T-helper 2 cell treated with Interferon-gamma antibody and Interleukin-4, amounts not matched to agents 5 μg/mL and 100 μg/mL, for 36 hours (primary cell): ENCODE results near the gene GNS.
A peak's percentile ranks its signal among the peaks of the same experiment; 100 is the strongest.

ENCODE experiments used
- DNase-seq: peaks from one replicate; pipeline ENCODE4 v3.0.0; 2021; ENCODE audit warnings: low spot score
- H3K27ac Mint-ChIP-seq: one replicate; pipeline ENCODE4 v1.8.0; 2021; ENCODE audit warnings: mild to moderate bottlenecking, mixed read lengths
- H3K27me3 Mint-ChIP-seq: one replicate; pipeline ENCODE4 v1.8.0; 2021; ENCODE audit warnings: low read depth, mixed read lengths
- H3K36me3 Mint-ChIP-seq: one replicate; pipeline ENCODE4 v1.8.0; 2021; ENCODE audit warnings: low read depth, mixed read lengths
- H3K4me1 Mint-ChIP-seq: one replicate; pipeline ENCODE4 v1.8.0; 2021; ENCODE audit warnings: low read depth, mixed read lengths
- H3K4me3 Mint-ChIP-seq: one replicate; pipeline ENCODE4 v1.8.0; 2022; ENCODE audit warnings: mild to moderate bottlenecking, moderate library complexity, mixed read lengths
- H3K9me3 Mint-ChIP-seq: one replicate; pipeline ENCODE4 v1.8.0; 2021; ENCODE audit warnings: mixed read lengths

GNS gene

DNA sequence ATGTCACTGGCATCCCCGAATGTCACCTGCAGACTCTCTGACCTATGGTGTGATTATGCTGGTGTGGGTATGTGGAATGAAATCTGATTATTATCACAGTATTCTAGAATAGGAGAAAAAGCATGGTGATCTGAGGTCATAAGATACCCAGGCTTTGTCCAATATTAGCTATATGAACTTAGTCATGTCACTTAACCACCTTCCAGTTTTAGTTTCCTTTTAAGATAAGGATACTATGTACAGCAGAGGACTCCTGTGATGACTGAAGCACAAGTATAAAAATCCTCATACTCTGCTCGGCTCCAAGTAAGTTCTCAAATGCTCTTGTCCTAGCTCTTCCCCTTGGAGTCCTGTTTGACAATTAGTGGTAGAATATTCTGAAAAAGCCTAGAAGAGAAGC, 2.8 kb downstream of the GNS start:
- DNase-seq = no peak
- H3K4me1 Mint-ChIP-seq = peaks cover 48% of the 10 kb centered on the region
- peak overlapping the region; percentile 58 for H3K27ac Mint-ChIP-seq
- H3K27me3 Mint-ChIP-seq = no peaks in the 10 kb centered on the region
- no peaks in the 10 kb centered on the region for H3K9me3 Mint-ChIP-seq
- peaks cover 27% of the 10 kb centered on the region for H3K36me3 Mint-ChIP-seq
- H3K4me3 Mint-ChIP-seq = peak overlapping the region; percentile 35

GRCh38 chr12:64753427-64753826, 5.8 kb downstream of the GNS start:
- peaks cover 40% of the 10 kb centered on the region for H3K4me1 Mint-ChIP-seq
- peaks cover 45% of the 10 kb centered on the region for H3K36me3 Mint-ChIP-seq
- DNase-seq = no peak
- peak overlapping the region; percentile 55 for H3K4me3 Mint-ChIP-seq
- H3K27me3 Mint-ChIP-seq = no peaks in the 10 kb centered on the region
- no peaks in the 10 kb centered on the region for H3K9me3 Mint-ChIP-seq
- H3K27ac Mint-ChIP-seq = peak overlapping the region; percentile 77

DNA sequence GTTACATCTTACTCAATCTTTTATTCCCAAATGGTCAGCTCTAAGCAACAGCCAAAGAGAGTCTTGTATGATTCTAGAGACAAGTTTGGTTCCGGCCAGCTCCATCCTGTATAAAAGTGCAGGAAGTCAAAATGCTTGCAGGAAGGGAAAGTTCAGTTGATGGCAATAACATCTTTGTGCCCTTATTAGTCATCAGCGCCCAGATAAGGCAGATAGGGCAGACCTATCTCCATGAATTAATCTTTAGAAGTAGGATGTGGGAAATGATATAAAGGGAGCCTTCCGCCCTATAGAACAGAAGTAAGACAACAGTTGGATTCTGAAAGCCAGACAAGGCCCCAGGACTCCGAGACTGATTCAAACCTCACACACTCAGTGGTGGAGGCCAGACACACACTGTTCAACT, 6.4 kb downstream of the GNS start:
- H3K9me3 Mint-ChIP-seq = no peaks in the 10 kb centered on the region
- peak overlapping the region; percentile 77 for H3K27ac Mint-ChIP-seq
- no peaks in the 10 kb centered on the region for H3K27me3 Mint-ChIP-seq
- H3K36me3 Mint-ChIP-seq = peaks cover 49% of the 10 kb centered on the region
- H3K4me3 Mint-ChIP-seq = peak overlapping the region; percentile 55
- peak; percentile 35 for DNase-seq
- peaks cover 37% of the 10 kb centered on the region for H3K4me1 Mint-ChIP-seq

DNA sequence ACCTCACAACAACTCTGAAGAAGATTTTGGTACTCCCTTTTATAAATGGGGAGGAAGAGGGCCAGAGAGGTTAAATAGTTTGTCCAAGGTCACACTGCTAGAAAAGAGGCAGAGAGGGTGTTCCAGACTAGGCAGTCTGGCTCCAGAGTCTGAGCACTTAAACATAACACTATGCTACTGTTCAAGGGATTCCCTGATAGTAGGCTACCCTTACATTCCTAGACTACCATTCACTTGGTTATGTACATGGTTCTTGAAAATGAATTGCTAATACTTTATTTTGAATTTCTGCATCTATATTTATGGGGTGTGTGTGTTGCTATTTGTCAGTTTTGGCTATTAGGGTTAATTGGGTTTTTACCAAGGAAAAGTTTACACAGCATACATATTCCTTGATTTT, 7.2 kb downstream of the GNS start:
- Mint-ChIP-seq H3K9me3 (no peaks in the 10 kb centered on the region), H3K4me1 (peaks cover 32% of the 10 kb centered on the region), H3K36me3 (peaks cover 54% of the 10 kb centered on the region), H3K27me3 (no peaks in the 10 kb centered on the region), H3K4me3 (no peak overlapping the region), H3K27ac (no peak overlapping the region)
- DNase-seq = no peak

DNA sequence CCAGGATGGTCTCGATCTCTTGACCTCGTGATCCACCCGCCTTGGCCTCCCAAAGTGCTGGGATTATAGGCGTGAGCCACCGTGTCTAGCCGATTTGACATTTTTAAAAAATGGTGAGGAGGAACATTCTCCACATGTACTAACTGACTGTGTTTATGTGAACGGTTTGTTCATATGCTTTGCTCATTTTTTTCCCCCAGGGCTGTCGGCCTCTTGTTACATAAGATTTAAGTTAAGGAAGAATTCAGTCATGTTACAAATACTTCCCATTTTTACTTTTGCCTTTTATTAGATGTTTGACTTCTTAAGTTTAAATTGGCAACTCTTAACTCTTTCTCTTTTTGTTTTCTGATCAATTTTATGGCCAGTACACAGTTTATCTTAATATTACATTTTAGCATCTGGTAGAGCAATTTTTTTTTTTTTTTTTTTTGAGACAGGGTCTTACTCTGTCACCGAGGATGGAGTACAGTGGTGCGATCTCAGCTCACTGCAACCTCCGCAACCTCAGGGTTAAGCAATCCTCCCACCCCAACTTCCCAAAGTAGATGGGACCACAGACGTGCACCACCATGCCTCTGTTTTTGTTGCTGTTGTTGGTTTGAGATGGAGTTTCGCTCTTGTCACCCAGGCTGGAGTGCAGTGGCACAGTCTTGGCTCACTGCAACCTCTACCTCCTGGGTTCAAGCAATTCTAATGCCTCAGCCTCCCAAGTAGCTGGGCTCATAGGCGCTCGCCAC, 9.6 kb downstream of the GNS start:
- DNase-seq = no peak
- Mint-ChIP-seq H3K36me3 (peaks cover 59% of the 10 kb centered on the region), H3K27me3 (no peaks in the 10 kb centered on the region), H3K27ac (no peak overlapping the region), H3K9me3 (no peaks in the 10 kb centered on the region), H3K4me1 (peaks cover 23% of the 10 kb centered on the region), H3K4me3 (no peak overlapping the region)

- H3K4me1 Mint-ChIP-seq = peaks cover 12% of the 10 kb centered on the region
- peaks cover 62% of the 10 kb centered on the region for H3K36me3 Mint-ChIP-seq
- H3K9me3 Mint-ChIP-seq = no peaks in the 10 kb centered on the region
- no peak for DNase-seq
- H3K27ac Mint-ChIP-seq = no peak overlapping the region
- H3K27me3 Mint-ChIP-seq = no peaks in the 10 kb centered on the region
- H3K4me3 Mint-ChIP-seq = no peak overlapping the region
Measured at GRCh38 chr12:64747695-64748094, 11.5 kb downstream of the GNS start.

GRCh38 chr12:64746663-64747062, 12.5 kb downstream of the GNS start:
- H3K4me3 Mint-ChIP-seq = no peak overlapping the region
- no peak for DNase-seq
- H3K36me3 Mint-ChIP-seq = peaks cover 68% of the 10 kb centered on the region
- H3K9me3 Mint-ChIP-seq = no peaks in the 10 kb centered on the region
- peaks cover 11% of the 10 kb centered on the region for H3K4me1 Mint-ChIP-seq
- no peak overlapping the region for H3K27ac Mint-ChIP-seq
- no peaks in the 10 kb centered on the region for H3K27me3 Mint-ChIP-seq

DNA sequence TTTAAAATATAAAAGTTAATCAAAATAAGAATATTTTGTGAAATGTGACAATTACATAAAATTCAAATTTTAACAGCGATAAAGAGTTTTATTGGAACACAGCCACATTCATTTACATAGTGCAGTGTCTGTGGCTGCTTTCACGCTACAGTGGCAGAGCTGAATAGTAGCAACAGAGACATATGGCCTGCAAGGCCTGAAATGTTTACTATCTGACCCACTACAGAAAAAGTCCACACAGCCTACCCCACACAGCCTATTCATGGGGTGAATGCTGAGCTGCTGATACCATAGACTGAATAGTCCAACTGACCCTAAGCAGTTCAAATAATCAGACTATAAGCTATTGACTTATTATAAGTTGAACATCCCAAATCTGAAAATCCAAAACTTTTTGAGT, 13.2 kb downstream of the GNS start:
- no peak for DNase-seq
- no peaks in the 10 kb centered on the region for H3K27me3 Mint-ChIP-seq
- no peak overlapping the region for H3K27ac Mint-ChIP-seq
- H3K9me3 Mint-ChIP-seq = no peaks in the 10 kb centered on the region
- peaks cover 68% of the 10 kb centered on the region for H3K36me3 Mint-ChIP-seq
- H3K4me3 Mint-ChIP-seq = no peak overlapping the region
- peaks cover 13% of the 10 kb centered on the region for H3K4me1 Mint-ChIP-seq

DNA sequence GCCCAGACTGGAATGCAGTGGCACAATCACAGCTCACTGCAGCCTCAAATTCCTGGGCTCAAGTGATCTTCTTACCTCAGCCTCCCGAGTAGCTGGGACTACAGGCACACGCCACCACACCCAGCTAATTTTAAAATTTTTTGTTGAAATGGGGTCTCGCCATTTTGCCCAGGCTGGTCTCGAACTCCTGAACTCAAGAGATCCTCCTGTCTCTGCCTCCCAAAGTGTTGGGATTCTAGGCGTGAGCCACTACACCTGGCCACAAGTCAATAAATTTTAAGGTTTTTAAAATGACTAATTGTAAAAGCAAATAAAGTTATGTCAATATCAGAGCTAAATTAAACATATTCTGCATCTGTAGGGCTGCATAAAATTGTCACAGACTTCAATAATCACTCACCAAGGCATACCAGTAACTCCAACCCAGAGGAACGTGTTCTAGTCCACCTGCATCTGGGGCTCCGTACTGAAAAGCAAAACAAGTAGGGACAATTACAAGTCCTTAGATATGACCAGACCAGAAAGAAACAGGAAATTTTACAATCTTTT, 13.9 kb downstream of the GNS start:
- H3K4me3 Mint-ChIP-seq = no peak overlapping the region
- DNase-seq = no peak

DNA sequence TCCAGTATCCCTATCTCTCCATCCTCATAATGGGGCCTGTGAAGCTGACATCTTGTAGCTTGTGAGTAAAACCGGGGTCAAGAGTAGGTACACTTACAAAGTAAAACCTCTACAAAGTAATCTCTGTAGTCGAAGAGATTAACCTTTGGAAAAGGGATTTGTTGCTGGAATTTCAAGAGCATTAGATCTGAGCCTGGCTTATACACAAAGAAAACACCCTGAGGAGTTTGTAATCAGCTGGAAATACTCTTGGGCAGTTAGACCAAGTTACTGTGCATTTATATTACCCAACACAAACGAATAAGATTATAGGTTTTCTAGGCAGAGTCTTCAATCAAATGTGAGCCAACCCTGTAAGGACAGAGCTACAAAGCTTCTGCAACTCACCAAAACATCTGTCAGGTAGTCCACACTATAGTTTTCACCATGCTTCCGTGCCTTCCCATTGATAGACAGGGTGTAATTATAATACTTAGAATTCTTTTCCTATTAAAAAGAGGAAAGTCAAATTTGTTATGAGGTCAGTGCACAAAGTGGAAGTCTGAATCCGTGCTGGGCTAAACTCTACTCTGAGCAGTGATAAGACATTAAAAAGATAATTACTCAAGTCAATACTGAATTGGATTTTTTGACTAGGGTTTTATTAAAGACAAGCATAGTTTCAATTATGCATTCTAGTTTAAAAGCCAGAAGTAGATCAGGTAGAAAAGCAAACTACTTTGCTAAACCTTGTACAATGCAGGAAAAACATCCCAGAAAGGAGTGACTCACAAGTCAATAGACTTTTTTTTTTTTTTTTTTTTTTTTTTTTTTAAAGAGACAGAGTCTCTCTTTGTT, 14.6 kb downstream of the GNS start:
- H3K4me1 Mint-ChIP-seq = peaks cover 13% of the 10 kb centered on the region
- no peak overlapping the region for H3K4me3 Mint-ChIP-seq
- H3K27ac Mint-ChIP-seq = no peak overlapping the region
- no peaks in the 10 kb centered on the region for H3K27me3 Mint-ChIP-seq
- H3K9me3 Mint-ChIP-seq = no peaks in the 10 kb centered on the region
- DNase-seq = no peak
- peaks cover 69% of the 10 kb centered on the region for H3K36me3 Mint-ChIP-seq

More for the DNA sequence above, 13.9 kb downstream of the GNS start:
- no peak overlapping the region for H3K27ac Mint-ChIP-seq
- H3K9me3 Mint-ChIP-seq = no peaks in the 10 kb centered on the region
- peaks cover 13% of the 10 kb centered on the region for H3K4me1 Mint-ChIP-seq
- peaks cover 68% of the 10 kb centered on the region for H3K36me3 Mint-ChIP-seq
- no peaks in the 10 kb centered on the region for H3K27me3 Mint-ChIP-seq

DNA sequence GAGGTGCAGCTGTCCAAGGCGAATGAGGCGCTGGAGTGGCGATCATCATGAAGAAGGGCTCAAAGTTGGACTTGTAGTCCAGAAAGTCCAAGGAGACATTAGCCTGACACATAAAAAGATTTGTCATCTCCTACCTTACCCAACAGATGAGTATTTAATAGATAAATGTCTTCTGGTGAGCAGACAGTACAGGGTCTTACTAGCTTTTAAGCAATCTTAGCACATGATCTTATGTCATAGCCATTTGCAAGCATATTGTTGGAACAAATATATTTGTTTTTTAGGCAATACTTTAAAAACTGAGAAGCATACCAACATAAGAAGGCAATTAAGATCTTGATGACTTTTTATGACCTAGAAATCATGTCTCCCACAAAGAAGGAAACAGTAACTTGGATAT, 16.0 kb downstream of the GNS start:
- Mint-ChIP-seq H3K4me3 (no peak overlapping the region), H3K9me3 (no peaks in the 10 kb centered on the region), H3K27me3 (no peaks in the 10 kb centered on the region), H3K36me3 (peaks cover 72% of the 10 kb centered on the region), H3K27ac (no peak overlapping the region), H3K4me1 (peaks cover 16% of the 10 kb centered on the region)
- DNase-seq = no peak

DNA sequence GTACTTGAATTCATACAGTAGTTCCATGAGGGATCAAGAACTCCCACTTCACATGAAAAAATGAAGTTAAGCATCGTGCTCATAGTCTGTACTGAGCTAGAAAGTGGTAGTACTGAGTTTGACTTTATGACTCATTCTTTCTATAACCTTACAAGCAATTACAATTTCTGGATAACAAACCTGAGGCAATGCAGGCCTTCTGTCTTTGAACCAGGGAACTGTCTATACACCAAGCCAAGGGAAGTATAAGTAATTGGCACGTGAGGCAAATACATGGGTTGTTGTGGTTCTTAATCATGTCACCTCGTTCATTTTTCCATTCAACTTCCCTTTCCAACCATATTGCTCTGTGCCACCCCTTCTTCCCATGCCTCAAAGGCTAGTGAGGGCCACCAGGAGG, 16.8 kb downstream of the GNS start:
- H3K27me3 Mint-ChIP-seq = no peaks in the 10 kb centered on the region
- H3K4me1 Mint-ChIP-seq = peaks cover 21% of the 10 kb centered on the region
- H3K4me3 Mint-ChIP-seq = no peak overlapping the region
- DNase-seq = no peak
- no peak overlapping the region for H3K27ac Mint-ChIP-seq
- peaks cover 73% of the 10 kb centered on the region for H3K36me3 Mint-ChIP-seq
- H3K9me3 Mint-ChIP-seq = no peaks in the 10 kb centered on the region

DNA sequence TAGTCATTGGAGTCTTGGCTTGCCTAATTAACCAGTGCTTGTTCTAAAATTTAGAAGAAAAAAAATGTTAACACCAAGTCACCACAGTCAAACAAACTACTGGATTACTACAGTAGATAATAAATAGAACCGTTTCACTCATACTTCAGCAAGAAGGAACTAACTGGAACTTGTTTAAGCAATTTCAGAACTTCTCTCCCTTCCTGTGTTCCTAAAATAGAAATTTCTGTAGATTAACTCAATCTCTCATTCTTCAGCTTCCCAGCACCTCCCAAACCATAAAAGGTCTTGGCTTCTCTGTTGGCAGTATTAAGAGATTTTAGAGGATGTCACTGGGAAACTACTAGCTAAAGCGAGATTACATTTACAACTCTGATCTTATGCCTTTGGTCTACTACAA, 18.6 kb downstream of the GNS start:
- H3K27ac Mint-ChIP-seq = no peak overlapping the region
- DNase-seq = no peak
- no peaks in the 10 kb centered on the region for H3K27me3 Mint-ChIP-seq
- no peak overlapping the region for H3K4me3 Mint-ChIP-seq
- H3K9me3 Mint-ChIP-seq = no peaks in the 10 kb centered on the region
- peaks cover 75% of the 10 kb centered on the region for H3K36me3 Mint-ChIP-seq
- peaks cover 31% of the 10 kb centered on the region for H3K4me1 Mint-ChIP-seq

DNA sequence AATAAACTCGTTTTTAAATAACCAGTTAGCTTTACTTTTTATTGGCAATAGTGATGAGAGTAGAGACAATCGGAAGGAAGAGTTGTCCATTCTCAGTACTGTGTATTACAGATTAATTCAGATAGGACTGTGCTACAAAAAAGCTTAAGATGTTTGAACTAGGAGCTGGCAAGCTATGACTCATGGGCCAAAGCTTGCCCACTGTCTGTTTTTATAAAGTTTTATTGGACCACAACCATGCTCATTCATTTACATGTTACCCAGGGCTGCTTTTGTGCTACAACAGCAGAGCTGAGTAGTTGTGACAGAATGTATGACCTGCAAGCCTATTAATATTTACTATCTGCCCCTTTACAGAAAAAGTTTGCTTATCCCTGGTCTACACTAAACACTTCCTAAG, 19.4 kb downstream of the GNS start:
- Mint-ChIP-seq H3K27me3 (no peaks in the 10 kb centered on the region), H3K4me1 (peaks cover 31% of the 10 kb centered on the region), H3K4me3 (no peak overlapping the region), H3K9me3 (no peaks in the 10 kb centered on the region), H3K36me3 (peaks cover 70% of the 10 kb centered on the region), H3K27ac (no peak overlapping the region)
- DNase-seq = no peak
